ENCODE results near the gene OSMR.

OSMR gene

DNA sequence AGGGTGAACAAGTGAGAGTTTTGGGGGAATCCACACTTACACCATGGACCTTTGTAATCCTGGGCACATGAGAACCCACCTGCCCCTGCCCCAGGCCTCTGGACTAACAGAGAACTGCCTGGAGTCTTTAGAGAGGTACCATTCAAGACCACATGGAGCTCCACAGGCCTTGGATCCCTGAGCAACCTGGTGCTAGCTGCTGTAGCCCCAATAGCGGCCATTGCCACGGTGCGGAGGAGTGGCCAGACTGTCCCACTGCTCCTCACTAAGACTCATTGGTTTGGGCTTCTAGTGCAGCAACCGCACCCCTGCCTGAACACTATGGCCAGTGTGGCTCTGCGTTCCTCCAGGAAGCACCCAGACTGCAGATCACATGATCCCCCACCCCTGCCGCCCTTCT, 45.8 kb downstream of the OSMR start:
- no peak overlapping the region for H3K4me3 Mint-ChIP-seq
- no peaks in the 10 kb centered on the region for H3K4me1 Mint-ChIP-seq
- peaks cover 2% of the 10 kb centered on the region for H3K36me3 Mint-ChIP-seq (ENCODE audit: insufficient read depth)
- no peak for ATAC-seq (replicated peaks; ENCODE audit: extremely low read depth, poor library complexity, severe bottlenecking)
- H3K27ac Mint-ChIP-seq (ENCODE audit: low read depth), result no peak overlapping the region
- H3K27me3 Mint-ChIP-seq, result peaks cover 88% of the 10 kb centered on the region
- DNase-seq (ENCODE audit: low spot score in 2 of 2), result no peak
- no peaks in the 10 kb centered on the region for H3K9me3 Mint-ChIP-seq

DNA sequence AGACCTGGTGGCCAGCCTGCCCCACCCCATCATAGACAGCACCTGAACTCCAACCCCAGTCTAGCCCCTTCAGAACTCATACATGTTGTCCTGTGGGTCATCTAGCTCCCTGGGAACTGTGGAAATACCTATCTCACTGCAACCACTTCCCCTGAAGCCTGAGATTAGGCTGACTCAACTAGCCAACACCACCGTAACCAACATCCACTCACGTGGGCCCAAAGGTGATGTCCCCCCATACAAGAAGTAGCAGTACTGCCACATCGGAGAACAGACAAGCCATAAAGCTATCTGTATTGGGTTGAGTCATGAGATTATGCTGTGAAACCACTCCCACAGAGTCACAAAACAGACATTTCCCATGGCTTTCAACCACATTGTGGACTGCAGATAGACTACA, 46.6 kb downstream of the OSMR start:
- Mint-ChIP-seq H3K27me3 (peaks cover 93% of the 10 kb centered on the region), H3K4me1 (no peaks in the 10 kb centered on the region)
- ATAC-seq (replicated peaks; ENCODE audit: extremely low read depth, poor library complexity, severe bottlenecking), result no peak

DNA sequence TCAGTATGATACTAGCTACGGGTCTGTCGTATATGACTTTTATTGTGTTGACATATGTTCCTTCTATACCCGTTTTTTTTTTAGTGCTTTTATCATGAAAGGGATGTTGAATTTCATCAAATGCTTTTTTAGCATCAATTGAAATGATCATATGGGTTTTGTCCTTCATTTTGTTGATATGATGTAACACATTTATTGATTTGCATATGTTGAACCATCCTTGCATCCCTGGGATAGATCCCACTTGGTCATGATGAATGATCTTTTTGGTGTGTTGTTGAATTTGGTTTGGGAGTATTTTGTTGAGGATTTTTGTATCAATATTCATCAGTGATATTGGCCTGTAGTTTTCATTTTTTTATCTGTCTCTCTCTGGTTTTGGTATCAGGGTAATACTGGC, 50.9 kb downstream of the OSMR start:
- Mint-ChIP-seq H3K27me3 (peaks cover 78% of the 10 kb centered on the region), H3K36me3 (ENCODE audit: insufficient read depth) (no peaks in the 10 kb centered on the region), H3K27ac (ENCODE audit: low read depth) (no peak overlapping the region), H3K9me3 (no peaks in the 10 kb centered on the region), H3K4me3 (no peak overlapping the region), H3K4me1 (no peaks in the 10 kb centered on the region)
- DNase-seq (ENCODE audit: low spot score in 2 of 2) (no peak), ATAC-seq (replicated peaks; ENCODE audit: extremely low read depth, poor library complexity, severe bottlenecking) (no peak)

More for the DNA sequence above, 46.6 kb downstream of the OSMR start:
- no peak overlapping the region for H3K27ac Mint-ChIP-seq (ENCODE audit: low read depth)
- H3K36me3 Mint-ChIP-seq (ENCODE audit: insufficient read depth), result peaks cover 2% of the 10 kb centered on the region
- DNase-seq (ENCODE audit: low spot score in 2 of 2), result no peak
- H3K9me3 Mint-ChIP-seq, result no peaks in the 10 kb centered on the region
- no peak overlapping the region for H3K4me3 Mint-ChIP-seq

DNA sequence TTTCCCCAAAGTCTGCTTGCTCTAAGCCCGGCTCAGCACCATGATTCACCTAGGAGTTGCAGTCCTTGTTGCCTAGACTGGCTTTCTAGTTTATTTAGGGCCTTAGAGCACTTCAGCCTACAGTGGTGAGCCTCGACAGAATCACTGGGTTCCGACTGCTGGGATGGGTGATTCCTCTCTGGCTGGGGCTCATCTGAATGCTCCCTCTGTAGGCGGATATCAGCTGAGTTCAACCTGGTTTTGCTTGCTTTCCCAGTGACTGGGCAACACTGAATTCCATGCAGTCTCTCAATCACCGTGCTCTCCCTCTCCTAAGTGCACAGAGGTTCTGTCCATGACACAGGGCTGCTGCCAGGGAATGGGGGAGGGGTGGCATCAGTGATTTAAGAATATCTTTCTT, 54.1 kb downstream of the OSMR start:
- ATAC-seq (replicated peaks; ENCODE audit: extremely low read depth, poor library complexity, severe bottlenecking) (no peak), DNase-seq (ENCODE audit: low spot score in 2 of 2) (no peak)
- Mint-ChIP-seq H3K4me3 (no peak overlapping the region), H3K4me1 (no peaks in the 10 kb centered on the region), H3K27ac (ENCODE audit: low read depth) (no peak overlapping the region), H3K36me3 (ENCODE audit: insufficient read depth) (no peaks in the 10 kb centered on the region), H3K27me3 (peaks cover 68% of the 10 kb centered on the region), H3K9me3 (no peaks in the 10 kb centered on the region)

DNA sequence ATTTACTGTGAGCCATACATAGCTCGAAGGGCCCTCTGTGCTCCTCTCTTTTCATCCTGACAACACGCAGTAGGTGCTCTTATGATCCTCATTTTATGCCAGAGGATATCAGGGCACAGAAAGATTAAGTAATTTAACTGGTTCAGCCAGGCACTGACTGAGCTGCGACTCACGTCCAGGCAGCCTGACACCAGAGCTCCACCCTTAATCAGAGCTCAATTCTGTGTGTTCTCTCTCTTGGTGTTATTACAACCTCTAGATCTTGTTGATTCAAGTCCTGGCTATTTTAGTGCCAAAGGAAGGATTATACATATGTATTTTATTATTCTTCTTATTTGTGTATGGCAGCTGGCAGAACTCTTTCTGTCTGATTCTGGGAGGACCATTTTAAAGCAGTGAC, 59.7 kb downstream of the OSMR start:
- Mint-ChIP-seq H3K27ac (ENCODE audit: low read depth) (no peak overlapping the region), H3K36me3 (ENCODE audit: insufficient read depth) (no peaks in the 10 kb centered on the region), H3K4me1 (no peaks in the 10 kb centered on the region), H3K27me3 (peaks cover 67% of the 10 kb centered on the region), H3K9me3 (peaks cover 7% of the 10 kb centered on the region), H3K4me3 (no peak overlapping the region)
- ATAC-seq (replicated peaks; ENCODE audit: extremely low read depth, poor library complexity, severe bottlenecking), result no peak
- DNase-seq (ENCODE audit: low spot score in 2 of 2), result no peak

DNA sequence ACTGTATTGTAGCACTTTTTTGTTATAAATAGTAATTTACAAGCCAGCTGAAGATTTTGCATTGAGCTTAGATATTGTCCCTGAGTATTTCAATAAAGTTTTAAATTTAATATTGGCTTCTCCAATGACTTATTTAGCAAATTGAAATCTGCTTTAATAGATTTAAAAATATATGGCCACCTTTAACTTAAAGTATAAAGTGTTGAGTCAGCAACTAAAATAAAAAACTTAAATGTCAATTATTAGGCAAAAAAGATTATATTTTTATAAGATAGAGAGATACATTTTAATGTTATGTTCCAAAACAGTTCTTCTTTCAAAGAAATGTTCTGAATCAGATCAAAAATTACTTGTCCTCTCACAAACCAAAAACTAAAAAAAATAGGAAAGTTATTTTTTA, 60.7 kb downstream of the OSMR start:
- no peak for ATAC-seq (replicated peaks; ENCODE audit: extremely low read depth, poor library complexity, severe bottlenecking)
- Mint-ChIP-seq H3K27me3 (peaks cover 67% of the 10 kb centered on the region), H3K4me1 (no peaks in the 10 kb centered on the region), H3K4me3 (no peak overlapping the region), H3K27ac (ENCODE audit: low read depth) (no peak overlapping the region), H3K9me3 (peaks cover 7% of the 10 kb centered on the region), H3K36me3 (ENCODE audit: insufficient read depth) (no peaks in the 10 kb centered on the region)
- DNase-seq (ENCODE audit: low spot score in 2 of 2), result no peak

DNA sequence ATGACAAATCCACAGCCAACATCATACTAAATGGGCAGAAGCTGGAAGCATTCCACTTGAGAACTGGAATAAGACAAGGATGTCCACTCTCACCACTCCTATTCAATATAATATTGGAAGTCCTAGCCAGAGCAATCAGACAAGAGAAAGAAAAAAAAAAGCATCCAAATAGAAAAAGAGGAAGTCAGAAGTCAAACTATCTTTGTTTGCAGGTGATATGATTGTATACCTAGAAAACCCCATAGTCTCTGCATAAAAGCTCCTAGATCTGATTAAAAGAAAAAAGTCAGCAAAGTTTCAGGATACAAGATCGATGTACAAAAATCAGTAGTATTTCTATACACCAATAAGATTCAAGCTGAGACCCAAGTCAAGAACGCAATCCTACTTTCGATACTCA, 66.1 kb downstream of the OSMR start:
- Mint-ChIP-seq H3K36me3 (ENCODE audit: insufficient read depth) (no peaks in the 10 kb centered on the region), H3K4me3 (no peak overlapping the region), H3K27me3 (peaks cover 89% of the 10 kb centered on the region), H3K9me3 (peaks cover 7% of the 10 kb centered on the region), H3K4me1 (no peaks in the 10 kb centered on the region), H3K27ac (ENCODE audit: low read depth) (no peak overlapping the region)
- no peak for DNase-seq (ENCODE audit: low spot score in 2 of 2)
- no peak for ATAC-seq (replicated peaks; ENCODE audit: extremely low read depth, poor library complexity, severe bottlenecking)

DNA sequence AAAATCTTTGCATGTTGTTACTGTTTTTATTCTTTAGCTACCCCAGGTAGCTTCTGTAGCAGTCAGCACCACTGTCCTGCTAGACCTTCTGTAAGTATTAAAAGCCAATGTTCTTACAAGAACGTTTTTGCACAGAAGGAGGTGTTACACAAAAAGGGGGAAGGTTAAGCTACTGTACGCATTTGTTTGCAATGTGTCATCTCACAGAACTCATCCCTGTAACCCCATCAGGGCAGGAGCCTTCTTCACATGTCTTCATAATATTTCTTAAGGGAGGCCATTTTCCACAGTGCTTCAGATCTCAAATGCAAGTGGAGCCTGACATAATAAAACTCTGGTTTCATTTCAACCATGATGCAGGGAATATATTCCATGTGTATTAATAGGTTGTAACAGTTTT, 67.9 kb downstream of the OSMR start:
- no peak for ATAC-seq (replicated peaks; ENCODE audit: extremely low read depth, poor library complexity, severe bottlenecking)
- H3K4me3 Mint-ChIP-seq, result no peak overlapping the region
- DNase-seq (ENCODE audit: low spot score in 2 of 2), result no peak
- no peaks in the 10 kb centered on the region for H3K36me3 Mint-ChIP-seq (ENCODE audit: insufficient read depth)
- no peaks in the 10 kb centered on the region for H3K4me1 Mint-ChIP-seq
- peaks cover 82% of the 10 kb centered on the region for H3K27me3 Mint-ChIP-seq
- peaks cover 7% of the 10 kb centered on the region for H3K9me3 Mint-ChIP-seq
- no peak overlapping the region for H3K27ac Mint-ChIP-seq (ENCODE audit: low read depth)

DNA sequence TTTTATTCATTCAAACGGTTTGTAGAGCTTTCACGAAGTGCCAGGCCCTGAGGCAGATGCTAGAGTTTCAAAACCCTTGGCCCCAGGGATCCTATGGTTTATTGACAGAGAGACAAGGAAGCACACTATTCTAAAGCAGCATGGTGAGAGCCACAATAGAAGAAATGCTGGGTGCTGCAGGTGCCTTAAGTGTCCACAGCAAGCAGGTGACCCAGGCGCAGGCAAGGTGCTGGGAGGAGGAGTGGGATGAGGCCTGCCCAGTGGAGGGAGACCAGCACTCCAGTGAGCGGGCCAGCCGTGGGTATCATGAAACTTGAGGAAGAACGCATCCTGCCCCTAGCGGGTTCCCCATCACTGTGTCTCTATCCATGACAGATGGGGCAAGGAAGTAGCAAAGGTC, 71.0 kb downstream of the OSMR start:
- Mint-ChIP-seq H3K27ac (ENCODE audit: low read depth) (no peak overlapping the region), H3K4me1 (no peaks in the 10 kb centered on the region), H3K9me3 (no peaks in the 10 kb centered on the region), H3K36me3 (ENCODE audit: insufficient read depth) (no peaks in the 10 kb centered on the region), H3K27me3 (peaks cover 65% of the 10 kb centered on the region), H3K4me3 (no peak overlapping the region)
- ATAC-seq (replicated peaks; ENCODE audit: extremely low read depth, poor library complexity, severe bottlenecking) (no peak), DNase-seq (ENCODE audit: low spot score in 2 of 2) (no peak)

DNA sequence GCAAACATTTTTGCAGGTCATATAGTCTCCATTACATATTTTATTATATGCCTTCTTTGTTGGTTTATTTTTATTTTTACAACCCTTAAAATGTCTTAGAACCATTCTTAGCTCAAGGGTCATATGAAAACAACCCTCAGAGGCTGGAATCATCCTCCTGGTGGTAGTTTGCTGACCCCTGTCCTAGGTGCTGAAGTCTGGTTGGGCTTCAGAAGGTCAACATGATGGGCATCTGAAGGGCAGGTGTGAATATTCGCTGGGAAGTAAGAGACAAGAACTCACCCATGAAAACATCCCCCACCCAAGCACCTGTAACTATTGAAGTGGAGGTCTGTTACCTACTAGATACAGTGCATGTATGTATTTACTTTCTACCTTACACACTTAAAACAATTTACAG, 75.4 kb downstream of the OSMR start:
- no peaks in the 10 kb centered on the region for H3K9me3 Mint-ChIP-seq
- no peak overlapping the region for H3K4me3 Mint-ChIP-seq
- DNase-seq (ENCODE audit: low spot score in 2 of 2) (no peak), ATAC-seq (replicated peaks; ENCODE audit: extremely low read depth, poor library complexity, severe bottlenecking) (no peak)
- no peak overlapping the region for H3K27ac Mint-ChIP-seq (ENCODE audit: low read depth)
- peaks cover 62% of the 10 kb centered on the region for H3K27me3 Mint-ChIP-seq
- no peaks in the 10 kb centered on the region for H3K4me1 Mint-ChIP-seq
- H3K36me3 Mint-ChIP-seq (ENCODE audit: insufficient read depth), result no peaks in the 10 kb centered on the region

DNA sequence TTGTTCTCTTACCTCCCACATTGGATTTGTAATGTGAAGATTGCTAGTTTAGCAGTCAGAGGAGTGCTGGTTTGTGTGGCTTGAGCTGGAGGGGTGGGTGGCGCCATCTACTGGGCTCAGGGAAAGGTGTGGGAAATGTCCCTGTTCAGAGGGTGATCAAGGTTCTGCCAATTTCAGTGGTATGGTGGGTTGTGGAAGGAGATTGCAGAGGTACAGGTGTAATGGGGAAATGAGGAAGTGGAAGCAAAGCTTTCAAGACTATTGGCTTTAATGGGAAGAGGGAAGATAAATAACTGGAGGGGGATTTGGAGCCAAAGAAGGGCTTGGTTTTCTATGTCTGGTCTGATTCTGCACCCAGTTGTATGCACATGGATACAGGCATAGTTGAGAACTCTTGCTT, 76.4 kb downstream of the OSMR start:
- Mint-ChIP-seq H3K4me1 (no peaks in the 10 kb centered on the region), H3K27ac (ENCODE audit: low read depth) (no peak overlapping the region), H3K27me3 (peaks cover 60% of the 10 kb centered on the region), H3K9me3 (no peaks in the 10 kb centered on the region), H3K4me3 (no peak overlapping the region), H3K36me3 (ENCODE audit: insufficient read depth) (no peaks in the 10 kb centered on the region)
- ATAC-seq (replicated peaks; ENCODE audit: extremely low read depth, poor library complexity, severe bottlenecking) (no peak), DNase-seq (ENCODE audit: low spot score in 2 of 2) (no peak)

DNA sequence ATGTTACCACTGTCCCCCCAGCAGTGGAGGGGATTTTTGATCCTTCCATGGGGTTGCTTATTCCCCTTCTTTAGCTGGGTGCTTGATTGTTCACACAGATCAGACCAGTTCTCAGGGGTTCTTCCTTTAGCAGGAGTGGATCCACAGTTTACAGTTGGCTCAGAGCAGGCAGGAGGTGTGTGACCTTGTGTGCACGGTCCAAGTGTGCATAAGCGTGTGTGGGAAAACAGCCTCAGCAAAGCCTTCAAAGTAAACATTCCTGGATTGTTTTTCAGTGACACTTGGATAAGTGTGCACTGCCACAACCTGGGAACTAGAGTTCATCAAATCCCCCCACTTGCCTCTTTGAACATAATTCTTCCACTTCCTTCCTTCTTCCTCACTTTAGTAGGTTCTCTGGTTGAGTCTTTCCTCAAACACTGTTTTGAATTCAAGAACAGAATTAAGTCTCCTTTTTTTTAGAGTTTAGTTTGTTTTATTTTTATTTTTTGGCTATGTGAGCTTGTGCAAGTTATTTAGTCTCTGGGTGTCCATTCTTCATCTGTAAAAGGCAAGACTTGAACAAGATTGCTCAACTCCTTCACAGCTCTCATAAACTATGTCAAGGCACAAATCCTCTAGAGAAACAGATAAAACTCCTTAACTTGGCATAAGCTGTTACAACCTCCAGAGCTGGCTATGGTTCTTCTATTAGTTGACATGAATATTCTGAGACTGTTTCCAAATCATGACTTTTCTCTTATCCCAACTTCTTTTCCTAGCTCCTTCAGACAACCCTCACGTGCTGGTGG, 78.0 kb downstream of the OSMR start:
- DNase-seq (ENCODE audit: low spot score in 2 of 2) (no peak), ATAC-seq (replicated peaks; ENCODE audit: extremely low read depth, poor library complexity, severe bottlenecking) (no peak)

DNA sequence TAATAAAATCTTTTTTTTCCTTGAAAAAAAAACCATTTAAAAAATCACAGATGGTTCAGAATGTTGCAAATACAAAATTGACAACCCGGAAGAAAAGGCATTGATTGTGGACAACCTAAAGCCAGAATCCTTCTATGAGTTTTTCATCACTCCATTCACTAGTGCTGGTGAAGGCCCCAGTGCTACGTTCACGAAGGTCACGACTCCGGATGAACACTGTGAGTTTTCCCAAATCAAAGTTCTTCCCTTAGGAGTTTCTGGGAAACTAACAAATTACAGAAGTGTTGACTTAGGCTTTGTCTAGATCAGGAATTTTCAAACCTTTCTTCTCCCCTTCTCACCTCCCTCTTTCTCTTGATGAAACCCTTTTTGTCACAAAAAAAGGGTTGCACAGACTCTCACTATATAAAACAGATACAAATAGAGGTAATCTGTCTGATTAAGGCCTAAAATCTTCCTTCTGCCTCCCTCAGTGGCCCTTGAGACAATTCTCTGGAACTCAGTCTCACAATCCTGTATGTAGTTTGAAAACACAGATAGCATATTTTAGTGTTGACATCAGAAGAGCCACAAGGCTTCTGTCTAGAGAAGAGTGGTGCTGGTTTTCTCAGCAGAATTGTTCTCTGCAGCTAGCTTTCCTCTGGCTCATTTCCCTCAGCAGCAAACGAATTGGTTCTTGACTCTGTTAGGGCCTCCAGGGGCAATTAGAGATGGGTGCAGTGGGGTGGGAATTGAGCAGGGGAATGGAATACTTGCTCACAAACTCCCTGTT, 79.5 kb downstream of the OSMR start:
- no peaks in the 10 kb centered on the region for H3K9me3 Mint-ChIP-seq
- DNase-seq (ENCODE audit: low spot score in 2 of 2) (no peak), ATAC-seq (replicated peaks; ENCODE audit: extremely low read depth, poor library complexity, severe bottlenecking) (no peak)
- H3K4me3 Mint-ChIP-seq, result no peak overlapping the region
- peaks cover 46% of the 10 kb centered on the region for H3K27me3 Mint-ChIP-seq
- no peaks in the 10 kb centered on the region for H3K36me3 Mint-ChIP-seq (ENCODE audit: insufficient read depth)
- no peak overlapping the region for H3K27ac Mint-ChIP-seq (ENCODE audit: low read depth)
- no peaks in the 10 kb centered on the region for H3K4me1 Mint-ChIP-seq

More for the DNA sequence above, 78.0 kb downstream of the OSMR start:
- Mint-ChIP-seq H3K27ac (ENCODE audit: low read depth) (no peak overlapping the region), H3K4me1 (no peaks in the 10 kb centered on the region), H3K4me3 (no peak overlapping the region), H3K36me3 (ENCODE audit: insufficient read depth) (no peaks in the 10 kb centered on the region), H3K9me3 (no peaks in the 10 kb centered on the region), H3K27me3 (peaks cover 50% of the 10 kb centered on the region)
